Activated CD4-positive, alpha-beta T cell treated with anti-CD3 and anti-CD28 coated beads for 36 hours (primary cell): ENCODE data around the gene RGS10. TPM values are rescaled to one million over a fixed set of nuclear protein-coding genes. Genes with fewer than 3 reads are reported as not detected.

Experiments
- ATAC-seq: fragments of 200-7000 bp; cut with Tn5 transposase; one replicate; pipeline ENCODE4 v1.10.0; 2021; ENCODE audit warnings: mild to moderate bottlenecking, moderate library complexity
- CTCF ChIA-PET: fragments of 350-600 bp; sonication (Branson Sonifier 250); formaldehyde crosslinking; loops from one replicate; lab custom pipeline; 2021; ENCODE audit warnings: antibody characterized with exemption; lab: Charles Lee
- POLR2A ChIA-PET: fragments of 350-600 bp; sonication (Branson Sonifier 250); formaldehyde crosslinking; loops from one replicate; lab custom pipeline; 2021; ENCODE audit warnings: antibody characterized with exemption, inconsistent platforms; lab: Charles Lee
- DNase-seq: peaks from one replicate; pipeline ENCODE4 v3.0.0-alpha.2; 2020
- H3K27ac Mint-ChIP-seq: one replicate; pipeline ENCODE4 v1.8.0; 2021; ENCODE audit warnings: mixed read lengths
- H3K27me3 Mint-ChIP-seq: one replicate; pipeline ENCODE4 v1.8.0; 2021; ENCODE audit warnings: mixed read lengths
- H3K36me3 Mint-ChIP-seq: one replicate; pipeline ENCODE4 v1.8.0; 2021; ENCODE audit warnings: low read depth, mixed read lengths
- H3K4me1 Mint-ChIP-seq: one replicate; pipeline ENCODE4 v1.8.0; 2021; ENCODE audit warnings: mixed read lengths
- H3K4me3 Mint-ChIP-seq: one replicate; pipeline ENCODE4 v1.8.0; 2021; ENCODE audit warnings: mild to moderate bottlenecking, moderate library complexity, mixed read lengths
- H3K9me3 Mint-ChIP-seq: one replicate; pipeline ENCODE4 v1.8.0; 2021; ENCODE audit warnings: low read depth, mixed read lengths
- intact Hi-C, 2 experiments: fragments of 100-400 bp; cut with DNase I in 1 of 2; cut with micrococcal nuclease in 1 of 2; formaldehyde crosslinking; loops; one replicate each; pipeline versions ENCODE4 v1.14.2 to v1.15.1; 2022 to 2024; cut with DNase I, micrococcal nuclease
- total RNA-seq, 2 experiments: library from RNA; stranded (reverse); gene quantifications; one replicate each; pipeline ENCODE4 v1.2.3, GENCODE V29; 2021

RGS10 gene
- total RNA-seq, 2 experiments from 2014 or later, result 186 to 191 TPM

GRCh38 chr10:119504651-119505050 lies 37.9 kb downstream of the RGS10 start:
- Mint-ChIP-seq H3K4me1 (peaks cover 83% of the 10 kb centered on the region), H3K27ac (peak overlapping the region; percentile 17), H3K27me3 (no peaks in the 10 kb centered on the region), H3K9me3 (no peaks in the 10 kb centered on the region), H3K36me3 (peaks cover 64% of the 10 kb centered on the region), H3K4me3 (no peak overlapping the region)
- ATAC-seq, result no peak
- no peak for DNase-seq
- intact Hi-C loops, result loop anchor here in 1 of 2 experiments (5.0 kb wide), 2 partner anchors 198 to 297 kb away; partner anchors contain the start of gene GRK5
- CTCF ChIA-PET, result interaction anchor here (1.1 kb wide), 1 partner anchor 11 kb away, joined by 5 read pairs; no protein-coding TSS in a partner anchor
- POLR2A ChIA-PET, result interaction anchor here (0.6 kb wide), 2 partner anchors 12 to 13 kb away, joined by 4 read pairs; no protein-coding TSS in a partner anchor

- Mint-ChIP-seq H3K36me3 (peaks cover 70% of the 10 kb centered on the region), H3K4me1 (peaks cover 91% of the 10 kb centered on the region), H3K27me3 (no peaks in the 10 kb centered on the region), H3K27ac (peak overlapping the region; percentile 75), H3K4me3 (no peak overlapping the region), H3K9me3 (no peaks in the 10 kb centered on the region)
- intact Hi-C loops, result loop anchor here in 1 of 2 experiments (2.0 to 5.0 kb wide), 3 partner anchors 149 to 297 kb away; partner anchors contain the start of gene GRK5
- DNase-seq (no peak), ATAC-seq (no peak)
- POLR2A ChIA-PET, result interaction anchor here (1.0 kb wide), 1 partner anchor 359 kb away, joined by 6 read pairs; no protein-coding TSS in a partner anchor
- CTCF ChIA-PET, result interaction anchor here (0.6 kb wide), 1 partner anchor 14 kb away, joined by 3 read pairs; no protein-coding TSS in a partner anchor
Observed at GRCh38 chr10:119503821-119504220, 38.7 kb downstream of the RGS10 start.

GRCh38 chr10:119502618-119503155 lies 39.8 kb downstream of the RGS10 start:
- peaks cover 96% of the 10 kb centered on the region for H3K4me1 Mint-ChIP-seq
- POLR2A ChIA-PET, result interaction anchor here (1.0 kb wide), 1 partner anchor 358 kb away, joined by 6 read pairs; no protein-coding TSS in a partner anchor
- H3K4me3 Mint-ChIP-seq, result peak overlapping the region; percentile 56

GRCh38 chr10:119502209-119502608 lies 40.3 kb downstream of the RGS10 start:
- CTCF ChIA-PET, result interaction anchor here (0.6 kb wide), 1 partner anchor 104 kb away, joined by 3 read pairs; no protein-coding TSS in a partner anchor
- peaks cover 75% of the 10 kb centered on the region for H3K36me3 Mint-ChIP-seq
- DNase-seq, result peak; percentile 87
- peak; percentile 78 for ATAC-seq
- intact Hi-C loops, result loop anchor here (1.0 to 5.0 kb wide), 7 partner anchors 14 to 295 kb away; partner anchors contain the start of genes GRK5 (in 1 of the 2) and RGS10 (in 1 of the 2)
- H3K4me1 Mint-ChIP-seq, result peaks cover 96% of the 10 kb centered on the region
- peak overlapping the region; percentile 98 for H3K27ac Mint-ChIP-seq
- H3K9me3 Mint-ChIP-seq, result no peaks in the 10 kb centered on the region
- POLR2A ChIA-PET, result no interaction called here
- H3K27me3 Mint-ChIP-seq, result no peaks in the 10 kb centered on the region
- H3K4me3 Mint-ChIP-seq, result peak overlapping the region; percentile 56

More at GRCh38 chr10:119502618-119503155, 39.8 kb downstream of the RGS10 start:
- ATAC-seq (peak; percentile 5), DNase-seq (no peak)
- Mint-ChIP-seq H3K36me3 (peaks cover 73% of the 10 kb centered on the region), H3K27me3 (no peaks in the 10 kb centered on the region), H3K27ac (peak overlapping the region; percentile 98), H3K9me3 (no peaks in the 10 kb centered on the region)
- intact Hi-C loops, result loop anchor here (1.0 to 5.0 kb wide), 7 partner anchors 14 to 295 kb away; partner anchors contain the start of genes GRK5 (in 1 of the 2) and RGS10 (in 1 of the 2)
- CTCF ChIA-PET, result no interaction called here

GRCh38 chr10:119501690-119502089 lies 40.8 kb downstream of the RGS10 start:
- Mint-ChIP-seq H3K9me3 (no peaks in the 10 kb centered on the region), H3K27ac (peak overlapping the region; percentile 98), H3K4me1 (peaks cover 96% of the 10 kb centered on the region), H3K27me3 (no peaks in the 10 kb centered on the region), H3K36me3 (peaks cover 70% of the 10 kb centered on the region), H3K4me3 (peak overlapping the region; percentile 56)
- CTCF ChIA-PET, result interaction anchor here (0.6 to 1.2 kb wide), 2 partner anchors 23 to 103 kb away, joined by 3 read pairs; no protein-coding TSS in a partner anchor
- intact Hi-C loops, result loop anchor here (1.0 to 5.0 kb wide), 7 partner anchors 15 to 294 kb away; partner anchors contain the start of genes GRK5 (in 1 of the 2) and RGS10 (in 1 of the 2)
- peak; percentile 34 for DNase-seq
- POLR2A ChIA-PET, result no interaction called here
- peak; percentile 37 for ATAC-seq

GRCh38 chr10:119500821-119501220 lies 41.7 kb downstream of the RGS10 start:
- no peak for ATAC-seq
- H3K4me3 Mint-ChIP-seq, result no peak overlapping the region
- H3K4me1 Mint-ChIP-seq, result peaks cover 98% of the 10 kb centered on the region
- peak overlapping the region; percentile 87 for H3K27ac Mint-ChIP-seq
- H3K27me3 Mint-ChIP-seq, result no peaks in the 10 kb centered on the region
- H3K36me3 Mint-ChIP-seq, result peaks cover 69% of the 10 kb centered on the region
- POLR2A ChIA-PET, result interaction anchor here (0.5 to 1.6 kb wide), 4 partner anchors 34 to 42 kb away, joined by 4 to 5 read pairs (median 4); partner anchors contain the start of gene RGS10
- no peak for DNase-seq
- no peaks in the 10 kb centered on the region for H3K9me3 Mint-ChIP-seq
- CTCF ChIA-PET, result interaction anchor here (1.2 to 2.6 kb wide), 9 partner anchors 10 to 302 kb away, joined by 3 to 12 read pairs (median 5); partner anchors contain the start of gene RGS10
- intact Hi-C loops, result loop anchor here in 1 of 2 experiments (5.0 kb wide), 2 partner anchors 201 to 294 kb away; partner anchors contain the start of gene GRK5

DNA sequence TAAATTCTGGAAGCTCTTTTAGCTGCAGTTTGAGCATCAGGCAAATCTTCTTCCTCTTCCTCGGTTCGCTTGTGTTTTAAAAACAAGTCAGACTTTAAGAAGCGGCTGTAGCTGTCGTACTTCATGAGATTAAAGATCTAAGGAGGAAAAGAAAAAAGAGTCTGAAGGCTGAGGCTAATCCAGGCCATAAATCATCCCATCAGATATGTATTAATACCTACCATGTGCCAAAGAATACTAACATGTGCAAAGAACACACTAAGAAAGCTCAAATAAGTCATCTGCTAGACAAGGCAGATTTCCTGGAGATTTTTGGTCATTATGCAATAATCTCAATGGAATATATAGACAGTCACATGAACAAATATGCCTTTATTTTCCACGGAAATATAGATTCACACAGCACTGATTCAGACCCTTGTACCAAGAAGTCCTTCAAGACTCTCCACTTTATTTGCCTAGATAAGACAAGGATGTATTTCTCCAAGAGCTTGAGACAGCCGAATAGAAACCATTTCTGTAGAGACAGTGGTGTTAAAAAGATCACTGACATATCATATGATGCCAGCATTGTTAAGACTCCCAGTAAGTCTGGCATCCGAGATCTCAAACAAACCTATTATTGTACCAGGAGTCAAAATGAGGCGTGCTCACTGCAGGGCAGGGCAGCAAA lies 42.3 kb downstream of the RGS10 start:
- ATAC-seq, result no peak
- Mint-ChIP-seq H3K4me3 (no peak overlapping the region), H3K4me1 (peaks cover 96% of the 10 kb centered on the region), H3K27me3 (no peaks in the 10 kb centered on the region), H3K36me3 (peaks cover 63% of the 10 kb centered on the region), H3K9me3 (no peaks in the 10 kb centered on the region), H3K27ac (peak overlapping the region; percentile 87)
- intact Hi-C loops, result loop anchor here in 1 of 2 experiments (5.0 kb wide), 2 partner anchors 202 to 293 kb away; partner anchors contain the start of gene GRK5
- CTCF ChIA-PET, result interaction anchor here (1.1 to 2.6 kb wide), 11 partner anchors 9 to 301 kb away, joined by 3 to 12 read pairs (median 4); partner anchors contain the start of gene RGS10
- POLR2A ChIA-PET, result interaction anchor here (0.5 to 1.6 kb wide), 4 partner anchors 34 to 42 kb away, joined by 4 to 5 read pairs (median 4); partner anchors contain the start of gene RGS10
- no peak for DNase-seq

- peaks cover 57% of the 10 kb centered on the region for H3K36me3 Mint-ChIP-seq
- H3K9me3 Mint-ChIP-seq, result no peaks in the 10 kb centered on the region
- ChIA-PET POLR2A (interaction anchor here (0.9 to 1.6 kb wide), 2 partner anchors 40 to 41 kb away, joined by 3 to 5 read pairs; no protein-coding TSS in a partner anchor), CTCF (interaction anchor here (1.0 to 2.6 kb wide), 10 partner anchors 8 to 301 kb away, joined by 3 to 12 read pairs (median 4); partner anchors contain the start of gene RGS10)
- H3K27me3 Mint-ChIP-seq, result no peaks in the 10 kb centered on the region
- ATAC-seq (no peak), DNase-seq (no peak)
- H3K4me1 Mint-ChIP-seq, result peaks cover 96% of the 10 kb centered on the region
- peak overlapping the region; percentile 47 for H3K4me3 Mint-ChIP-seq
- intact Hi-C loops, result loop anchor here (5.0 kb wide), 4 partner anchors 203 to 367 kb away; partner anchors contain the start of gene GRK5 (in 1 of the 2)
- H3K27ac Mint-ChIP-seq, result peak overlapping the region; percentile 88
Observed at GRCh38 chr10:119499677-119500002, 42.9 kb downstream of the RGS10 start.

DNA sequence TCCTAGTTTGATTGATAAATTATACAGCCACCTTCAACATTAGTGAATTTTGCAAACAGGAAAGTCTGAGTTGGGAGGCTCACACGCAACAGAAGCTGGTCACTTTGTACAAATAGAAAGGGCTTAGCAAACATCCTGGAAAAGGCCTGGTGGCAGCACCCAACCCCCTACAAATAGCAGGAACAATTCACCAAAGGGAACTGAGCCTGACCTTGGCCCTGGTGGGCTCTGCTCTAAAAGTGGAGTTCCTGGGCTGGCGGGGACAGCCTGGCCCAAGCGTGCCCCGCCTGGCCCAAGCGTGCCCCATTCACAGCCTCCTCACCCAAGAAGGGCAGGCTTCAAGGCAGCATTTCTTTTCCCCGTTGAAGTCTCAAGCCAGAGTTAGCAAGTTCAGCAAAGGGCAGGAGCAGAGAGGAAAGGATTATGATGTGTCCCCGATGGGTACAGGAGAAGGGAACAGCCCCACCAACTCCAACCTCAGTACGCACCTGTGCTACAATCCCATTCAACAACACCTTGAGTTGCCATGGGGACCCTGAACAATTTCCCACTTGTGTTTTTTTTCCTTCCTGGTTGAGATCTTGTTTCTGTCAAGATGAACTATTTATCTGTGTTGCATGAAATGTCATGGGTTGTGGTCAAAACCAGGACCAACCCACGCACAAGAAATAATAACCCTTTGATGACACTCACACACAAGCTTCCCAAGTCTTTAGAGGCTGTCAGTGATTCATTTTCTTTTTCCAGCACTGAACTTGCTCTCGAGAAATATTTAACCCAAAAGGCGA lies 43.4 kb downstream of the RGS10 start:
- CTCF ChIA-PET, result interaction anchor here (1.0 to 2.6 kb wide), 9 partner anchors 8 to 300 kb away, joined by 3 to 12 read pairs (median 5); no protein-coding TSS in a partner anchor
- Mint-ChIP-seq H3K36me3 (peaks cover 51% of the 10 kb centered on the region), H3K4me1 (peaks cover 96% of the 10 kb centered on the region), H3K27me3 (no peaks in the 10 kb centered on the region), H3K27ac (peak overlapping the region; percentile 88), H3K4me3 (peak overlapping the region; percentile 47), H3K9me3 (no peaks in the 10 kb centered on the region)
- intact Hi-C loops, result loop anchor here (5.0 kb wide), 2 partner anchors 302 to 367 kb away; no protein-coding TSS in a partner anchor
- peak; percentile 63 for DNase-seq
- peak; percentile 3 for ATAC-seq
- POLR2A ChIA-PET, result interaction anchor here (0.6 to 0.9 kb wide), 2 partner anchors 42 to 766 kb away, joined by 3 to 5 read pairs; no protein-coding TSS in a partner anchor

- intact Hi-C loops, result loop anchor here (2.0 to 5.0 kb wide), 3 partner anchors 182 to 365 kb away; no protein-coding TSS in a partner anchor
- Mint-ChIP-seq H3K27ac (peak overlapping the region; percentile 70), H3K4me1 (peaks cover 90% of the 10 kb centered on the region), H3K9me3 (no peaks in the 10 kb centered on the region), H3K36me3 (peaks cover 40% of the 10 kb centered on the region), H3K4me3 (no peak overlapping the region), H3K27me3 (no peaks in the 10 kb centered on the region)
- POLR2A ChIA-PET, result interaction anchor here (0.7 kb wide), 1 partner anchor 20 kb away, joined by 3 read pairs; no protein-coding TSS in a partner anchor
- CTCF ChIA-PET, result interaction anchor here (0.7 to 2.2 kb wide), 5 partner anchors 8 to 32 kb away, joined by 3 to 5 read pairs (median 3); no protein-coding TSS in a partner anchor
- ATAC-seq (no peak), DNase-seq (no peak)
Observed at GRCh38 chr10:119497243-119497642, 45.3 kb downstream of the RGS10 start.
